Retina (tissue), 1 donor: ENCODE measurements around the gene SIRT1.
"Not testable (repeated sequence)": the region's sequence is repeated elsewhere in the genome, so short reads cannot be mapped to it uniquely, and the experiment has no call there.

ENCODE experiments used
- DNase-seq: peaks from one replicate; pipeline ENCODE4 v3.0.0-alpha.2; 2016

Gene SIRT1

GRCh38 chr10:67966035-67966434 lies 81.6 kb downstream of the SIRT1 start:
- not testable (repeated sequence) for DNase-seq
